HG03354 (cell line): ENCODE results near the gene SMIM20.
A peak's percentile ranks its signal among the peaks of the same experiment; 100 is the strongest.

ENCODE experiments used
- ATAC-seq: cut with Tn5 transposase; IDR thresholded peaks from one replicate; pipeline ENCODE4 v1.9.1; 2021; ENCODE audit warnings: mild to moderate bottlenecking; ENCODE audit not compliant: unreplicated experiment, poor library complexity, severe bottlenecking

SMIM20 gene

DNA sequence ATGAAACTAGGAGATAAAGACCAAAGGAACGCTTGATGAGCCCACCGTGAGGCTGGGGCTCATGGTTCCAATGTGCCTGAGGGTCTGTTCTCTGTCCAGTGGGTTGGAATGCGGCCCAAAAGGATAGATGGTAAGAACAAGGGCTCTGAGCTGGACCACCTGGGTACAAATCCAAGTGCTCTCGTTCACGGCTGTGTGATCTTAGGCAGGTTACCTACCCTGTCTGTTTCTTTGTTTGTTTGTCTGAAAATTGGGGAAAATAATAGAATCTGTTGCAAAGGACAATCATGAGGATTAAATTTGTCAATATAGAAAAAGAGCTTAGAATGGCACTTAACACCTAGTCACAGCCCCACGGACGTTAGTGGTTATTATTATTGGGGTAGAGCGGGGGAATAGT is 36.0 kb downstream of the SMIM20 start:
- no peak for ATAC-seq

- no peak for ATAC-seq
These were observed 36.7 kb downstream of the SMIM20 start for GRCh38 chr4:25950461-25951389.

DNA sequence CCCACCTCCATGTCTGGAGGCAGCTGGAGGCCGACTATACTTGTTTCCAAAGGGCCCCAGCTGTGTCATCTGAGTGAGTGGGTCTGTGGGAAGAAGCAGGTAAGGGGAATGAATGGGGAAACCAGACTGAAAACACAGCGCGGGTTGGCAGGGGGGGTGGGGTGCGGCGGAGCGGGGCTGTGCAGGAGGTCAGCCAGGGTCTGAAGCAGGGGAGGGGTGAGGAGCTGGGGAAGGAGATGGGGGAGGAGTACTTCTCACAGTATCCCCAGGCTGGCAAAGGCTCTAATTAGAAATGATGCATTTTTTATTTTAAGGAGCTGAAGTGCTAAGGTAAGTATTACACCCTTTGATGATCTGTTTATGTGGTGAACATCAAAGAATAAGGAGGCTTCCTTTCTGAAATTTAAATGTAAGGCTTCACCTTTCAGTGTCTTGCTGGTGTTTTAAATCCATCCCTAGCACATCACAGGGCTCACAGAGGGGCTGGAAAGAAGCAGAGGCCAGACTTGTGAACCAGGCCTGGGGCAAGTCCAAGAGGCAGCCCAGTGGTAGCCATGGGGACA is 37.5 kb downstream of the SMIM20 start:
- no peak for ATAC-seq

DNA sequence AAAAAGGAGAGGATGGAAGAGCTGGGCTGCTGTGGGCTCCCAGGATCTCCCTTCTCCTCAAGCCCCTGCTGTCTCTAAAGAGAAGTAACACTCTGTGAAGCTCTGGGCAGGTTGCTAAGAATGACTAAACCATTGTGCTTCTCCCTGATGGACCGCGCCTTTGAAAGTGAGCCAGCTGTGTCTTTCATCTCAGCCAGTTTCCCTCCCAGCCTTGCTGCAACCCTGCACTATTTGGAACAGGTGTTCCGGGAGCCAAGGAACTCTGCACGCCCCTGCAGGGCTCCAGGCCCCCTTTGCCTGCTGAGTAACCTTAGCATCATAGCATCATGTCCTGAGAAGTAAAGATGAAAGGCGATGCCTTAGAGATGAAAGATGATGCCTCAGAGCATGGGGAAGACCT is 39.7 kb downstream of the SMIM20 start:
- ATAC-seq = no peak

GRCh38 chr4:25954293-25954904 is 40.4 kb downstream of the SMIM20 start:
- no peak for ATAC-seq

DNA sequence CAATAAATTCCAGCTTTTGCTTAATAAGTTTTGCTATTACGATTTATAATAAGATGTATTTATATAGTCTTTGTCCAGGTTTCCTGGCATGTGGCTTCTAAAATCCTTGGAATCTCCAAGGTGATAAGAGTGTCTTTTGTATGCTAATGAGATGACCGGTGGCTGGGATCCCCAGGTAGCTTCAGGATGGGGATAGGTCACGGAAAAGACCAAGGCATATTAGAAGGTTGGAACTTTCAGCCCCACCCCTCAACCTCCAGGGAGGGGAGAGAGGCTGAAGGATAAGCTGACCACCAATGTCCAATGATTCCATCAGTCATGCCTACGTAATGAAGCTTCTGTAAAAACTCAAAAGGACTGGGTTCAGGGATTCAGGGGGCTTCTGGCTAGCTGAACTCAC is 41.7 kb downstream of the SMIM20 start:
- no peak for ATAC-seq

DNA sequence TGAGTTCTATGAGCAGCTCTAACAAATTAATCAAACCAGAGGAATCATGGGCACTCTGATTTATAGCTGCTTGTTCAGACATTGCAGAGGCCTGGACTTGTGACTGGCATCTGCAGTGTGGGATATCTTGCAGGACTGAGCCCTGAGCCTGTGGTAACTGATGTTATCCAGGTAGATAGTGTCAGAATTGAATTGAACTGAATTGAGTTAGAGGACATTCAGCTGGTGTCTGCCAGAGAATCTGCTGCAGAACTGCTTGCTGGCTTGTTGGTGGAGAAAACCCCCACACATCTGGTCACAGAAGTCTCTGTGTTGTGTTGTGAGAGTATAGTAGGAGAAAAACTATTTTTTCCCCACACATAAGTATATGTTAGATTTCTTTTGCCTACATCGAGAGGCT is 42.2 kb downstream of the SMIM20 start:
- no peak for ATAC-seq

- no peak for ATAC-seq
These were observed 44.1 kb downstream of the SMIM20 start for GRCh38 chr4:25958110-25958509.

DNA sequence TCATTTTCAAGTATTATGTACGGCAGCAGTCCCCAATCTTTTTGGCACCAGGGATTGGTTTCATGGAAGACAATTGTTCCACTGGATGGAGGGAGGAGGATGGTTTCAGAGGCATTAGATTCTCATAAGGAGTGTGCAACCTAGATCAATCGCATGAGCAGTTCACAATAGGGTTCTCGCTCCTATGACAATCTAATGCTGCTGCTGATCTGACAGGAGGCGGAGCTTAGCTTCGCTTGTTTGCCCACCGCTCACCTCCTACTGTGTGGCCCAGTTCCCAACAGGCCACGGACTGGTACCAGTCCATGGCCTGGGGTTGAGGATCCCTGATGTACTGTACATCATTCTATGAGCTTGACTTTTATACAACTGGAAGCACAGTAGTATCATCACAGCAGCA is 48.4 kb downstream of the SMIM20 start:
- no peak for ATAC-seq

DNA sequence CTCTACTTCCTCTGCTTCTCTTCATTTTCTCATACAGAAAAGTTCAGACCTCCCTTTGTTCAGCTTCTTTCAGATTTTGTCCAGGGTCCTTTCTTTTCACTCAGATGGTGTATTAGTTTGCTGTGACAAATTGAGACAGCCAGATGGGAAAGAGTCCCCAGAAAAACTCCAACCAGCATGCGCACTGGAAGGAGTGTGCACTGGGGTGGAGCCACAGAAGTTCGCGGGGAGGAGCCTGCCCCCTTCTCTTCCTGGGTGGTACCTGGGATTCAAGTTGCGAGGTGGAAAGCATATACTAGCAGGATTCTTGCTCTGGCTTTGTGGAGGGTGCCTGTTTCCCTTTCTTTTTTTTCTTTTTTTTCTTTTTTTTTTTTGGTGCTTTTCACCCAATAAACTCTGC is 51.6 kb downstream of the SMIM20 start:
- no peak for ATAC-seq

DNA sequence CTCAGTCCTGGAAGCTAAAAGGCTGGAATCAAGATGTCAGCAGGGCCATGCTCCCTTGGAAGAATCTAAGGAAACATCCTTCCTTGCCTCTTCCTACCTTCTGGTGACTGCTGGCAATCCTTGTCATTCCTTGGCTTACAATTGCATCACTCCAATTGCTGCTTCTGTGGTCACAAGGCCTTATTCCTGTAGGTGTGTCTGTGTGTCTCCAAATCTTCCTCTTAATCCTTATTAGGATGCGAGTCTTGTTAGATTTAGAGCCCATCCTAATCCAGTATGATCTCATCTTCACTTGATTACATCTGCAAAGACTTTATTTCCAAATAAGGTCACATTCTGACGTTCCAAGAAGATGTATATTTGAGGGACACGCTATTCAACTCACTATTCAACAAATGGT is 52.2 kb downstream of the SMIM20 start:
- no peak for ATAC-seq

DNA sequence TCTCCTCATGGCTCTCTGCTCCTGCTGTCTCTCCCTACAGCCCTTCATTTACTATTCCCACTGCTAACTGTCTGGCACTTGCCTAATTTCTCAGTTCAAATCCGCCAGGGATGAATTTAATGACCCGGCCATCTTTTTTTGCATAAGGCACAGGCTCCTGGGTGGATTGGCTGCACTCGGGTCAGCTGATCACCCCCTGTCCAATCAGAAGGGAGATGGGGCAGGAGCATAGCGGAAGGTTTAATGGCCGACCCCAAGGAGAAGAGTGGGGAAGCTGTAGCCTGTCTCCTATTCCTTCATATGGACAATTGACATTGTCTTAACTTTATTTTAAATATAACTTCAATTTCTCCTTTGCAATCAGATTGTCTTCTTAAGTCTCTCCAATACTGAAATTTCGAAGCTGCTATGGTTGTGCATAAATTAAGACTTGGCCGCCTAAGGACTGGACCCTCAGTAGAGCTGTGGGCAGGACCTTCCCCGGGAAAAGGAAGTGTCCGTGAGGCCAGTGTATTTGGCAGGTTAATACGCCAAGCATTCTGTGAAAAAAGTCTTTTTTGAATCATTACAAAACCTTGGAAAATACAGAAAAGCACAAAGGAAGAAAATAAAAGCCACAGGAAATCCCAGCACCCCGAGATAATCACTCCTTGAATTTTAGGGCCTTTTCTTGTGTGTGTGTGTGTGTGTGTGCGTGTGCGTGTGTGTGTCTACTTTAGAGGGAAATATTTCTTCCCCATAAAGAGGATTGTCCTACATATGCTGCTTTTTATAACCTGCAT is 55.5 kb downstream of the SMIM20 start:
- no peak for ATAC-seq

GRCh38 chr4:25970226-25970675 is 56.2 kb downstream of the SMIM20 start:
- peak; percentile 74 for ATAC-seq

DNA sequence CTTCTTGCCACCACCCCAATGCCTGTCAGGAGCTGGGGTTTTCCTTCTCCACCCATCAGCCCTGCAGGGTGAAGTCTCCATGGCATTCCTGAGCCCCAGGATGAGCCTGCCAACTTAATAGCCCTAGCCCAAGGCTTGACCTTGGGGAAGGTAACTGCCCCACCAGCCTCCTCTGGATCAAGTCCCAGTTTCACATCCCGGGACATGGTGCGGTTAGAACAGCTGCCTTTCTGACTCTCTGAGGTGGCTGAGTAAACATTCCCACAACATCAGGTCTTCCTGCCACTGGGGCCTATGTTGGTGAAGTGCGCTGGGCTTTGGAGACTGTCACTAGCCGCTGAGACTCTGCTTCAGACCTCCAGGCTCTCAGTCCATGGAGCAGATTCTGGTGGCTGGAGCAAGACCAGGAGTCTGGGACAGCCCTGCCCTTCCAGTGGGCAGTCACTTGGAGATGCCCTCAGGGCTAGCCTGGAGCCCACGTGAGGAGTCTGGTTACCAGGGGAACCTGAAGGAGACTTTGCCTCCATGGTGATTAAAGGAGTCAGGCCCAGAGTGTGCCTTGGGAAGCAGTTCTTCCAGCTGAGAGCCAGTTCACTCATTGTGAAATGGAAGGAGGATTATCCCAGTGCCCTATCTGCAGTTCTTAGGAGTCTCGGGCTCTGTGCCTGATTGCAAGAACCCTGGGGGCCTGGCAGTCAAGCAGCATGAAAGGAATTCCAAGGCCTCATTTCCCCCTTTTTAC is 56.8 kb downstream of the SMIM20 start:
- no peak for ATAC-seq

DNA sequence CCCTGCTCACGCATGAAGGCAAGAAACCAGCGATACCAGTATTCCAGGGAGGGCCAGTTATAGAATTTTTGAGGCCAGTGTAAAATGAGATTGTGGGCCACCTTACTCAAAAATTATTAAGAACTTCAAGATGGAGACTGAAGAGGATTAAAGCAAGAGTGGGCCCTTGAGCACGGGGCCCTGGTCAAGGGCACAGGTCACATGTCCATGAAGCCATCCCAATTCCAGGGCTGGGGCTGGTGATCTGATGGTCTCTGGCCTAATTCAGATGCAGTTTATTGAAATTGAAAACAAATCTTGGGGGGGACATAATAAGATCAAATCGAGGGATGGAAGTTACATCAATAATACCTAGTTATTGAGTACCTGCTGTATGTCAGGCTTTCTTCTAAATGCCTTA is 58.3 kb downstream of the SMIM20 start:
- ATAC-seq = no peak

DNA sequence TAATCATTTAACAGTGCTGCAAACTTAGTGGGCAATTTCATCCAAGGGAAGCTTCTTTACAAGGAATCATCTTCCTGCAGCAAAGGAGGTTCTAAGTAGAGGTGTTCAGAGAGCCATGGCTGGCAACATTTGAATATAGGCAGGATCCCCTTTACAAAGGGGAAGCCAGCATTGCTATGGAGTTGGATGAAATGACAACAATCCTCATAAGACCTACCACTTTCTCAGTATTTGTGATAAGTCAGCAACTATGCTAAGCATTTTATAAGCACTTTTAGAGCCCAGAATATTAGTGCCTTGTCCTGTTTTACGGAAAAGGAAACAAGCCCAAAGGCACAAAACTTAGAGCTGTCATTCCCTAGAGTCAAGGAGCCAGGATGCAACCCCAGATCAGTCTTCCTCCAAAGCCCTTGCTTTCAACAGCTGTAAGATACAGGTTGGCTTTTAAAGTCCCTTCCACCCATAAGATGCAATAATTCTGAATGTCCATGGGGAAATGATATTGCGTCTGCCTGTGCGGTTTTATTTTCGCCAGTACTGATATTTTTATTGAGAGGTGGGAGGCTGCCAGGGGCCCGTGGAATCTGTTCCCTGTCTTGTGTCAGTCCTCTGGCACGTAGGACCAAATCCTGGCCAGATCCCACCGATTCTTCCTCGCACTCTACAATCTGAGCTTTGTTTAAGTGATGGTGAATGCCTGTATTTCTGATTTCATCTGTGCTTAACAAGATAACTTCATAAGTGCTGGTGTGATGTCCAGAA is 59.1 kb downstream of the SMIM20 start:
- no peak for ATAC-seq

- ATAC-seq = no peak
These were observed 62.8 kb downstream of the SMIM20 start for GRCh38 chr4:25976780-25977179.

GRCh38 chr4:25977397-25978170 is 63.6 kb downstream of the SMIM20 start:
- no peak for ATAC-seq
